ENCODE results near the gene CDC42BPB. TPM values are rescaled to one million over a fixed set of nuclear protein-coding genes. Genes with fewer than 3 reads are reported as not detected.

Gene CDC42BPB
- total RNA-seq, 1 experiment from 2014 or later = 96.9 TPM

DNA sequence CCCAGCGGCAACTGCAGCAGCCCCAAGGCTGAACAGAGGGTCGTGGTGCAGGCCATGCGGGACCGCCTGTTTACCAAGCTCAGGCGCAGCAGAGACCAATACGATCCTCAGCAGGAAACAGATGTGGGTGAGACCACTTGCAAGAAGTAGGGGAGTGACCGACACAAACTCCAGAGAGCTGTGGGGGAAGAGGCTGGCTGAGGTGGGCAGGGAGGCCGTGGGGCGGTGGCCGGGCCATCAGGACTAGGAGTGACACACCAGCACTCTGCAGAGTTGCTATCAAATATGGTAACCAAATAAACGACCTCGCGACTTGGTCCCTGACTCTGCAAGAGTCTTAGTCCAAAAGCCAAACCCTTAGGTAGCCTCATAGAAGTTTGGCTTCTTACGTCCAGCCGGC, 104.2 kb downstream of the CDC42BPB start:
- TF ChIP-seq, protein P1, sequence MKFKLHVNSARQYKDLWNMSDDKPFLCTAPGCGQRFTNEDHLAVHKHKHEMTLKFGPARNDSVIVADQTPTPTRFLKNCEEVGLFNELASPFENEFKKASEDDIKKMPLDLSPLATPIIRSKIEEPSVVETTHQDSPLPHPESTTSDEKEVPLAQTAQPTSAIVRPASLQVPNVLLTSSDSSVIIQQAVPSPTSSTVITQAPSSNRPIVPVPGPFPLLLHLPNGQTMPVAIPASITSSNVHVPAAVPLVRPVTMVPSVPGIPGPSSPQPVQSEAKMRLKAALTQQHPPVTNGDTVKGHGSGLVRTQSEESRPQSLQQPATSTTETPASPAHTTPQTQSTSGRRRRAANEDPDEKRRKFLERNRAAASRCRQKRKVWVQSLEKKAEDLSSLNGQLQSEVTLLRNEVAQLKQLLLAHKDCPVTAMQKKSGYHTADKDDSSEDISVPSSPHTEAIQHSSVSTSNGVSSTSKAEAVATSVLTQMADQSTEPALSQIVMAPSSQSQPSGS (CRISPR knock-in tag; IDR thresholded peaks at IDR 0.05; ENCODE audit: borderline replicate concordance, low read depth) = no peak
- no peak for TF ChIP-seq FOXK1 (CRISPR knock-in tag; IDR thresholded peaks at IDR 0.05)
- no peak for TF ChIP-seq NR1H2 (CRISPR knock-in tag; IDR thresholded peaks at IDR 0.05)
- Mint-ChIP-seq H3K27ac (no peak overlapping the region), H3K4me1 (no peaks in the 10 kb centered on the region), H3K9me3 (no peaks in the 10 kb centered on the region), H3K4me3 (no peak overlapping the region), H3K27me3 (ENCODE audit: low read depth) (no peaks in the 10 kb centered on the region; the same call in 1 of the 2 replicates), H3K36me3 (peaks cover 57% of the 10 kb centered on the region)
- ChIA-PET POLR2A (no interaction called here), CTCF (interaction anchor here (1.2 kb wide), 1 partner anchor 259 kb away, joined by 3 read pairs; no protein-coding TSS in a partner anchor)
- DNase-seq (ENCODE audit: low spot score) = no peak
- ATAC-seq = no peak

GRCh38 chr14:102952276-102952675, 105.1 kb downstream of the CDC42BPB start:
- Mint-ChIP-seq H3K9me3 (no peaks in the 10 kb centered on the region), H3K36me3 (peaks cover 48% of the 10 kb centered on the region), H3K27me3 (ENCODE audit: low read depth) (no peaks in the 10 kb centered on the region; the same call in 1 of the 2 replicates), H3K27ac (no peak overlapping the region), H3K4me1 (no peaks in the 10 kb centered on the region), H3K4me3 (no peak overlapping the region)
- DNase-seq (ENCODE audit: low spot score) (no peak), ATAC-seq (no peak)
- ChIA-PET POLR2A (no interaction called here), CTCF (interaction anchor here (1.2 kb wide), 1 partner anchor 258 kb away, joined by 3 read pairs; no protein-coding TSS in a partner anchor)
- TF ChIP-seq NR2C2 (CRISPR knock-in tag; IDR thresholded peaks at IDR 0.05) (no peak), STAT6 (CRISPR knock-in tag; conservative IDR thresholded peaks at IDR 0.05; ENCODE audit: low read depth) (no peak), EMX1 (CRISPR knock-in tag; IDR thresholded peaks at IDR 0.05) (no peak), TCF7 (CRISPR knock-in tag; IDR thresholded peaks at IDR 0.05; ENCODE audit: low read depth) (no peak), PRDM15 (CRISPR knock-in tag; IDR thresholded peaks at IDR 0.05) (no peak), E2F5 (CRISPR knock-in tag; IDR thresholded peaks at IDR 0.05) (no peak), ZNF396 (CRISPR knock-in tag; IDR thresholded peaks at IDR 0.05; ENCODE audit: borderline replicate concordance) (no peak)
- TF ChIP-seq, protein P2, sequence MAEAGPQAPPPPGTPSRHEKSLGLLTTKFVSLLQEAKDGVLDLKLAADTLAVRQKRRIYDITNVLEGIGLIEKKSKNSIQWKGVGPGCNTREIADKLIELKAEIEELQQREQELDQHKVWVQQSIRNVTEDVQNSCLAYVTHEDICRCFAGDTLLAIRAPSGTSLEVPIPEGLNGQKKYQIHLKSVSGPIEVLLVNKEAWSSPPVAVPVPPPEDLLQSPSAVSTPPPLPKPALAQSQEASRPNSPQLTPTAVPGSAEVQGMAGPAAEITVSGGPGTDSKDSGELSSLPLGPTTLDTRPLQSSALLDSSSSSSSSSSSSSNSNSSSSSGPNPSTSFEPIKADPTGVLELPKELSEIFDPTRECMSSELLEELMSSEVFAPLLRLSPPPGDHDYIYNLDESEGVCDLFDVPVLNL (CRISPR knock-in tag; IDR thresholded peaks at IDR 0.05; ENCODE audit: borderline replicate concordance, low read depth) = no peak
- TF ChIP-seq, protein P3, sequence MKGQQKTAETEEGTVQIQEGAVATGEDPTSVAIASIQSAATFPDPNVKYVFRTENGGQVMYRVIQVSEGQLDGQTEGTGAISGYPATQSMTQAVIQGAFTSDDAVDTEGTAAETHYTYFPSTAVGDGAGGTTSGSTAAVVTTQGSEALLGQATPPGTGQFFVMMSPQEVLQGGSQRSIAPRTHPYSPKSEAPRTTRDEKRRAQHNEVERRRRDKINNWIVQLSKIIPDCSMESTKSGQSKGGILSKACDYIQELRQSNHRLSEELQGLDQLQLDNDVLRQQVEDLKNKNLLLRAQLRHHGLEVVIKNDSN (CRISPR knock-in tag; IDR thresholded peaks at IDR 0.05) = no peak

Measured in WTC11 (cell line).